ENCODE results near the gene FAM13A.

FAM13A gene

GRCh38 chr4:88993246-88993645 lies 63.7 kb downstream of the FAM13A start:
- TF ChIP-seq, protein P1, sequence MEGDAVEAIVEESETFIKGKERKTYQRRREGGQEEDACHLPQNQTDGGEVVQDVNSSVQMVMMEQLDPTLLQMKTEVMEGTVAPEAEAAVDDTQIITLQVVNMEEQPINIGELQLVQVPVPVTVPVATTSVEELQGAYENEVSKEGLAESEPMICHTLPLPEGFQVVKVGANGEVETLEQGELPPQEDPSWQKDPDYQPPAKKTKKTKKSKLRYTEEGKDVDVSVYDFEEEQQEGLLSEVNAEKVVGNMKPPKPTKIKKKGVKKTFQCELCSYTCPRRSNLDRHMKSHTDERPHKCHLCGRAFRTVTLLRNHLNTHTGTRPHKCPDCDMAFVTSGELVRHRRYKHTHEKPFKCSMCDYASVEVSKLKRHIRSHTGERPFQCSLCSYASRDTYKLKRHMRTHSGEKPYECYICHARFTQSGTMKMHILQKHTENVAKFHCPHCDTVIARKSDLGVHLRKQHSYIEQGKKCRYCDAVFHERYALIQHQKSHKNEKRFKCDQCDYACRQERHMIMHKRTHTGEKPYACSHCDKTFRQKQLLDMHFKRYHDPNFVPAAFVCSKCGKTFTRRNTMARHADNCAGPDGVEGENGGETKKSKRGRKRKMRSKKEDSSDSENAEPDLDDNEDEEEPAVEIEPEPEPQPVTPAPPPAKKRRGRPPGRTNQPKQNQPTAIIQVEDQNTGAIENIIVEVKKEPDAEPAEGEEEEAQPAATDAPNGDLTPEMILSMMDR (IDR thresholded peaks at IDR 0.05; ENCODE audit: insufficient read depth, low read depth, low read length, missing control alignments) = no peak
- no peak for DNase-seq (ENCODE audit: low read depth)
- no peak overlapping the region for H3K4me3 ChIP-seq (ENCODE audit: low read length)

- no peak overlapping the region for H3K4me3 ChIP-seq (ENCODE audit: low read length)
- TF ChIP-seq, protein P1 (IDR thresholded peaks at IDR 0.05; ENCODE audit: insufficient read depth, low read depth, low read length, missing control alignments) = no peak
- peak; percentile 58 for DNase-seq (ENCODE audit: low read depth)
Measured at GRCh38 chr4:88991746-88992145, 65.2 kb downstream of the FAM13A start.

- TF ChIP-seq, protein P1 (IDR thresholded peaks at IDR 0.05; ENCODE audit: insufficient read depth, low read depth, low read length, missing control alignments) = no peak
- no peak for DNase-seq (ENCODE audit: low read depth)
- no peak overlapping the region for H3K4me3 ChIP-seq (ENCODE audit: low read length)
Measured at GRCh38 chr4:88989990-88990389, 67.0 kb downstream of the FAM13A start.

DNA sequence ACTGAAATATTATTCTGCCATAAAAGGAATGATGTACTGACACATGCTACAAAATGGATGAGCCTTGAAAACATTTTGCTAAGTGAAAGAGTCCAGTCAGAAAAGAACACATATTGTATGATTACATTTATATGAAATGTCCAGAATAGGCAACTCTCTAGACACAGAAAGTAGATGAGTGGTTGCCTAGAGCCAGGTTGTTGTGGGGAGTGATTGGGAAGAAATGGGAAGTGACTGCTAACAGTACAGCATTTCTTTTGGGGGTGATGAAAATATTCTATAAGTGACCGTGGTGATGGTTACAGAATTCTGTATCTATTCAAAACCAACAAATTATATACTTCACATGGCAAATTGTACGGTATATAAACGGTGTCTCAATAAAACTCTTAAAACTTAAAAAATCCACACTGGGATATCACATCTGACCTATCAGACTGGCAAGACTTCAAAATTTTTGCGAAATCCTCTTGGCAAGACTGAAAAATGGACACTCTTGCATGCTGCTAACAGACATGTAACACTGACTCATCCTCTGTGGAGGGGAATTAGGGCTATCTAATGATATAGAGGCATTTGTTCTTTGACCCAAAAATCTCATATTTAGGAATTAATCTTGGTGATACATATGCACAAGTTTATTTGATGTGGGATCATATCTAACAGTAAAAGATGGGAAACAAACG lies 71.8 kb downstream of the FAM13A start:
- H3K4me3 ChIP-seq (ENCODE audit: low read length) = no peak overlapping the region
- peak; percentile 46 for DNase-seq (ENCODE audit: low read depth)
- TF ChIP-seq, protein P1 (IDR thresholded peaks at IDR 0.05; ENCODE audit: insufficient read depth, low read depth, low read length, missing control alignments) = no peak

DNA sequence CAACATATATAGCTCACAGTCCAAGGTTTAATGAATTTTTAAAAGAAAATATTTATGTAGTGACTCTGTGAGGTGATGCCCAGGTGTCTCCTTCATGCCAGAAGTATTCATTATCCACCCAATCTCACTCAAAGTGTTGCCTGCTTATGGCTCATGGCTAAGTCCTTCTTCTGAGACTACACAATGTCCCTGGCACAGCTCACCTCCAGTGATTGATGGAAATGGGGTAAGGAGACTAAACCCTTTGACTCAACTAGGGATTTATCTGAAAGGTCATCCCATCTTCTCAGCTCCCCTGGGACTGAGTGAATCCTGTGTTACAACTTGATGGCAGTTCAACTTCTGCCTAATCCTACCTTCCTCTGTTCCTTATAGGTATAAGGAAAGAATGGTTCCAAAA lies 74.2 kb downstream of the FAM13A start:
- no peak overlapping the region for H3K4me3 ChIP-seq (ENCODE audit: low read length)
- TF ChIP-seq, protein P1 (IDR thresholded peaks at IDR 0.05; ENCODE audit: insufficient read depth, low read depth, low read length, missing control alignments) = no peak
- no peak for DNase-seq (ENCODE audit: low read depth)

- TF ChIP-seq, protein P1 (IDR thresholded peaks at IDR 0.05; ENCODE audit: insufficient read depth, low read depth, low read length, missing control alignments) = no peak
- DNase-seq (ENCODE audit: low read depth) = no peak
- H3K4me3 ChIP-seq (ENCODE audit: low read length) = no peak overlapping the region
Measured at GRCh38 chr4:88981993-88982392, 75.0 kb downstream of the FAM13A start.

GRCh38 chr4:88981556-88981955 lies 75.4 kb downstream of the FAM13A start:
- no peak for DNase-seq (ENCODE audit: low read depth)
- H3K4me3 ChIP-seq (ENCODE audit: low read length) = no peak overlapping the region
- TF ChIP-seq, protein P1 (IDR thresholded peaks at IDR 0.05; ENCODE audit: insufficient read depth, low read depth, low read length, missing control alignments) = no peak

All from epithelial cell of esophagus (primary cell).